HG03097 (cell line): Measurements from ENCODE around the gene OR5H14.
"Not testable (repeated sequence)": the region's sequence is repeated elsewhere in the genome, so short reads cannot be mapped to it uniquely, and the experiment has no call there.

Experiments used
- ATAC-seq: cut with Tn5 transposase; IDR thresholded peaks from one replicate; pipeline ENCODE4 v1.9.1; 2021; ENCODE audit not compliant: unreplicated experiment, low FRiP score

The OR5H14 gene

DNA sequence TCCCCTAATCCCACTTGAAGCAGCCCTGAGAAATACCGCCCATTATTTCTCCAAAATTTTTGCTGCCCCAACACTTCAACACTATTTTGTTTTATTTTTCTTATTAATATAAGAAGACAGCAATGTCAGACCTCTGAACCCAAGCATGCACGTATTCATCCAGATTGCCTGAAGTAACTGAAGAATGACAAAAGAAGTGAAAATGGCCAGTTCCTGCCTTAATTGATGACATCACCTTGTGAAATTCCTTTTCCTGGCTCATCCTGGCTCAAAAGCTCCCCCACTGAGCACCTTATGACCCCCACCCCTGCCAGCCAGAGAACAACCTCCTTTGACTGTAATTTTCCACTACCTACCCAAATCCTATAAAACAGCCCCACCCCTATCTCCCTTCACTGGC, 49.0 kb downstream of the OR5H14 start:
- ATAC-seq = not testable (repeated sequence)

DNA sequence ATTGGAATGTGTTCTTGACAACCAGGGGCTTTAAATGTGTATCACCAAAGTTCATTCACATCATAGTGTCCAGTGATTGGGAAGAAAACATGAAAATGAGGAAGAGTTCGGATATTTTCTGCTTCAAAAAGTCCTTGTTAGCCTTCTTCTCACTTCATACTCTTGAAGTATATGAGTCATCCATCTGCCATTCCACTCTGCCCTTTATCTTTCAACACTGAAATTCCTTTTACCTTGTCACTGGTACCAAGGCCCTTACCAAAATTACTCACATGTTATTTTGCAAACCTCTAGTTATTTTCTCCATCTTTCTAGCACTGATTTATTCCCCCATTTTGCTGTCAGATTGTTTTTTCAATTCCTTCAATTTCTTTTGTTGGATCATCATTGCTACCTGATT, 51.7 kb downstream of the OR5H14 start:
- ATAC-seq = no peak
